Measurements from ENCODE around the gene INHBC.

DNA sequence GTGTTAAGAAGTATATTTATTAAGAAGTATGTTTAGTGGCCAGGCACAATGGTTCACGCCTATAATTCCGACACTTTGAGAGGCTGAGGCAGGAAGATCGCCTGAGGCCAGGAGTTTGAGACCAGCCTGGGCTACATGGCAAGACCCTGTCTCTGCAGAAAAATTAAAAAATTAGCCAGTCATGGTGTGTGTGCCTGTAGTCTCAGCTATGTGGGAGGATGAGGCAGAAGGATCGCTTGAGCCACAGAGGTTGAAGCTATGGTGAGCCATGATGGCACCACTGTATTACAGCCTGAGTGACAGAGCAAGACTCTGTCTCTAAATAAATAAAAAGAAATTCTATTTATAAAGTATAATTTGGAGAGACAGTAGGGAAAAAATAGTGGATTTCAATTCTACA is 24.1 kb upstream of the INHBC start:
- no peak for TF ChIP-seq POLR2A (IDR thresholded peaks at IDR 0.05)
- TF ChIP-seq CTCF (IDR thresholded peaks at IDR 0.05 in 4 of 5, conservative IDR thresholded peaks at IDR 0.05 in 1 of 5): no peak
